ENCODE results near the gene DLG5. TPM values are rescaled to one million over a fixed set of nuclear protein-coding genes. Genes with fewer than 3 reads are reported as not detected.

The DLG5 gene
- total RNA-seq, 2 donors from 2014 or later = 26.1 to 47.5 TPM

GRCh38 chr10:77865580-77866324, 60.8 kb downstream of the DLG5 start:
- no peak overlapping the region for H3K27ac ChIP-seq
- H3K9me3 ChIP-seq = no peaks in the 10 kb centered on the region

GRCh38 chr10:77864151-77864851, 62.3 kb downstream of the DLG5 start:
- intact Hi-C loops (cut with DNase I) = no loop called here
- no peaks in the 10 kb centered on the region for H3K27me3 ChIP-seq
- no peak for TF ChIP-seq CTCF (IDR thresholded peaks at IDR 0.05)
- H3K4me1 ChIP-seq = no peaks in the 10 kb centered on the region
- H3K36me3 ChIP-seq = no peaks in the 10 kb centered on the region
- no peak overlapping the region for H3K27ac ChIP-seq
- H3K9ac ChIP-seq (ENCODE audit: low read depth in 2 of 2, low read length in 2 of 2) = no peak overlapping the region
- H3K4me3 ChIP-seq = no peak overlapping the region
- no peaks in the 10 kb centered on the region for H3K9me3 ChIP-seq
- no peak for DNase-seq

More at GRCh38 chr10:77865580-77866324, 60.8 kb downstream of the DLG5 start:
- TF ChIP-seq CTCF (IDR thresholded peaks at IDR 0.05) = no peak
- peak; percentile 70 for DNase-seq
- intact Hi-C loops (cut with DNase I) = no loop called here
- Histone ChIP-seq H3K4me3 (no peak overlapping the region), H3K27me3 (no peaks in the 10 kb centered on the region), H3K36me3 (no peaks in the 10 kb centered on the region), H3K9ac (ENCODE audit: low read depth in 2 of 2, low read length in 2 of 2) (no peak overlapping the region), H3K4me1 (no peaks in the 10 kb centered on the region)

- Histone ChIP-seq H3K36me3 (no peaks in the 10 kb centered on the region), H3K9ac (ENCODE audit: low read depth in 2 of 2, low read length in 2 of 2) (no peak overlapping the region), H3K4me1 (no peaks in the 10 kb centered on the region), H3K27me3 (no peaks in the 10 kb centered on the region), H3K9me3 (no peaks in the 10 kb centered on the region), H3K4me3 (no peak overlapping the region), H3K27ac (no peak overlapping the region)
- intact Hi-C loops (cut with DNase I) = no loop called here
- no peak for TF ChIP-seq CTCF (IDR thresholded peaks at IDR 0.05)
- DNase-seq = no peak
Observed at GRCh38 chr10:77863446-77863845, 63.1 kb downstream of the DLG5 start.

- Histone ChIP-seq H3K27me3 (no peaks in the 10 kb centered on the region), H3K4me3 (no peak overlapping the region), H3K9ac (ENCODE audit: low read depth in 2 of 2, low read length in 2 of 2) (no peak overlapping the region), H3K9me3 (no peaks in the 10 kb centered on the region), H3K36me3 (no peaks in the 10 kb centered on the region), H3K4me1 (no peaks in the 10 kb centered on the region), H3K27ac (no peak overlapping the region)
- DNase-seq = no peak
- intact Hi-C loops (cut with DNase I) = no loop called here
- no peak for TF ChIP-seq CTCF (IDR thresholded peaks at IDR 0.05)
Observed at GRCh38 chr10:77862595-77862994, 64.0 kb downstream of the DLG5 start.

- TF ChIP-seq CTCF (IDR thresholded peaks at IDR 0.05) = no peak
Observed at GRCh38 chr10:77861366-77861765, 65.2 kb downstream of the DLG5 start.

More at GRCh38 chr10:77861366-77861765, 65.2 kb downstream of the DLG5 start:
- no peaks in the 10 kb centered on the region for H3K27me3 ChIP-seq
- H3K4me1 ChIP-seq = no peaks in the 10 kb centered on the region
- no peaks in the 10 kb centered on the region for H3K9me3 ChIP-seq
- H3K4me3 ChIP-seq = no peak overlapping the region
- H3K9ac ChIP-seq (ENCODE audit: low read depth in 2 of 2, low read length in 2 of 2) = no peak overlapping the region
- no peak overlapping the region for H3K27ac ChIP-seq
- no peak for DNase-seq
- no peaks in the 10 kb centered on the region for H3K36me3 ChIP-seq
- intact Hi-C loops (cut with DNase I) = no loop called here
